Measurements from ENCODE around the gene AP1M1.

DNA sequence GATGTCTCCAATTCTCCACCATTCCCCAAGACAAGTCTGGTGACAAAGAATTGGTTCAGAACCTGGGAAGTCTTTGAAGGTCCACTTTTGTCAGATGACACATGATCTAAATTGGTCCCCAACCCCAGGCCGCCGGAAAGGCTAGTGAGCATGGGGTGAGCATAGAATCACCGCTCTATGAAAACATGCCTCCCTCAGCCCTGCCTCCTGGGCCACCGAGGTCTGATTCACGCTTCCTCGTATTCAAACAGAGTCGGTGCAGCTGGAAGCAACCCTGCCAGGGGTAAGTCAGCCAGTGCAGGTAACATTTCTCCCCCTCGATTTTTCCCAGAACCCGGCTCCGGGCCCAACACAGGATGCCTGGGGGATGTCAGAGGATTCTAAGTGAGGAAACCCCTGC lies 93.0 kb downstream of the AP1M1 start:
- no peak for TF ChIP-seq CTCF (IDR thresholded peaks at IDR 0.05)
- peak in 1 of 4 donors; percentile 9 for TF ChIP-seq POLR2A (IDR thresholded peaks at IDR 0.05)
